Measurements from ENCODE around the gene ASIC5.
"Not testable (repeated sequence)": the region's sequence is repeated elsewhere in the genome, so short reads cannot be mapped to it uniquely, and the experiment has no call there.

The ASIC5 gene

DNA sequence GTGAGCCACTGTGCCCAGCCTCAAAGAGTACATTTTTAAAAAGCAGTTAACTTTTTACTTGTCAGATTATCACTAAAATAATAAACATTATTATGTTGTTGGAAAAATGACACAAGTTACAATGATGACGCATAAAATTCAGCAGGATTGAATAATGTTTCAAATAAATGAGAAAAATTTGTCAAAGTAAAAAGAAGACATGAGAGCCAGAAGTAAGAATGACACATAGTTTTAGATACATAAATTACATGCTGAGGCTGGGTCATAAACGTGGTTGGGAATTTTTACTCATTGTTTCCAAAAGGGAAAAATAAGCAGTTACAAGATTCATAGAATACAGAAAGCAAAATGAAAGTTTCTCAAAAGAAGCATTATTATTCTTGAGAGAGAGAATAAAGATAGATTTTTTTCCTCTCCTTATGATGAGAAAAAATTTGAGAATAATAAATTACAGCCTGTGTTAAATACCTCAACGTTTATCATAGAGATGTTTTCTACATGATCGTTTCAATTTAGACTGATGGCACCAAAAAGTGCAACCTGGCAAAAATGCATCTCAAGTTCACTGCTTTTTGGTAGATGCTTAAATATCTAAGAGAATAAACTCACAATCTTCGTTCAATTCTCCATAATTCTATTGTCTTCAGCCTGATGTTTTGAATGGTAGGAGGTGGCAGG, 66.8 kb downstream of the ASIC5 start:
- DNase-seq, result no peak

DNA sequence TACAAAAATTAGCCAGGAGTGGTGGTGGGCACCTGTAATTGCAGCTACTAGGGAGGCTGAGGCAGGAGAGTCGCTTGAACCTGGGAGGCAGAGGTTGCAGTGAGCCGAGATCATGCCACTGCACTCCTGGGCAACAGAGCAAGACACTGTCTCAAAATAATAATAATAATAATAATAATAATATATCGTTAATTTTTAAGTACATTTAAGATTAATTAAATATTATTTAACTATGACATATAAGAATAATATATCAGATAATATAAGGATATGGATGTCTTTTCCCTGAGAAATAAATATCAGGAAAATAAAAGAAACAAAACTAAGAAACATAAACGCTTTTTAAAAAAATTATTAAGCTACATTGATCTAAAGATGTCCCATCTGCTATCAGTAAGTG, 68.5 kb downstream of the ASIC5 start:
- DNase-seq, result not testable (repeated sequence)

DNA sequence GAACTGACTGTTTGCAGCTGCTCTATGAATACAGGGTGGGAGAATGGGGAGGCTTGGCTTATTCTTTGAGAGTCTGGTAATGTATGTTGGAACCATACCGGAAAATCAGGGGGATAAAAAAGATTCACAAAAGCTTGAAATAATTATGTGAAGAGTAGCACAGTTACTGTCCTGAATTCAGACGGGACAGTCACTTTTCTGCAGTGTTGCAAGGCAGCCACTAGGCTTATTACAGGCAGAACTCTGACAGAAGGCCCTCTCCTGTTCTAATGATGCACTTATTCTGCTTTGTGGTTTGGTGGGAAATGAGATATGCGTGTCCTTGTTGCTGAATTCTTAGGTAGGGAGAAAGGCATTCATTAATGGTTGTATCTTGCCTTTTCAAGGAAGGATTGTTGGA, 70.1 kb downstream of the ASIC5 start:
- DNase-seq, result no peak

DNA sequence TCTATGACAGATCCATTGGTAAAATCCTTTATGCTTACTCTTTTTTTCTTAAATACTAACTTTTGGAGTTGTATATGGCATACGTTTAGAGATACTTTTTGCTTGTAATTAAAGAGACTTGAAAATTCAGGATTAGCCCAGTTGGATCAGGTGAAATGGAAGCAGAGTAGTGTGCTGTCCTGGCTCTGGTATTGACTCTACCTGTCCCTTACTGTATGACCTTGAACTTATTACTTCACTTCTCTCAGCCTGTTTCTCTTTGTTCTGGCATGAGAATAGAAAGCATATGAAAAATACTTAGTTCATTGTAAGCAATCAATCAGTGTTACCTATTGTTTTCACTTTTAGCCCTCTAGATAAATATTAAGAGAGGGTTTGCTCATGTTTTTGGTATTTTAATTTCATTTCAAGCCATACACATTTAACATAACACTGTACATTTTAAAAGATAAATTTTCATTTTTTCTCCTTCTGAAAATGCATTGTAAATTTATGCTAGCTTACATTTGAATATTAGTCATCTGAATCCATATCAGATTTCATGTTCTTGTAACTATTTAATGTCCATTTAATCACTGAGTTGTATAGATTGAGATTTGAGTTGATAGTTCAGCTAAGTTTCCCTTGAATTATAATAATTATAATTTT, 71.4 kb downstream of the ASIC5 start:
- no peak for DNase-seq

DNA sequence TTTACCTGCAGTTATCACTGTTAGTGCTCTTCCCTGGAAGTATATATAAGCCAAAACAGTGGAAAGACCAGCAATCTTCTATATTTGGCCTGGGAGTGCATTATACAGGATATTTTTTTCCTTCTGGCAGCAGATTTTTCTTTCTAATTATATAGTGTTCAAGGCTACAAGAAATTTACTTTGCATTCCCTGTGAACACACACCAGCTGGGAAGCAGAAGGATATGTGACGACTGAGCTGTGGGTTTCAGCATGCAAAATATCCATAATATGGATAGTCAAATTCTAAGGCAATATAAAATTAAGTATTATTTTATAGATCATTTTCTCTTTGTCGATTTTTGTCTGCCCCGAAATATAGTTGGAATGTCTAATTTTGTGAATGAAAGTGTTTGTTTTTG, 76.1 kb downstream of the ASIC5 start:
- no peak for DNase-seq

DNA sequence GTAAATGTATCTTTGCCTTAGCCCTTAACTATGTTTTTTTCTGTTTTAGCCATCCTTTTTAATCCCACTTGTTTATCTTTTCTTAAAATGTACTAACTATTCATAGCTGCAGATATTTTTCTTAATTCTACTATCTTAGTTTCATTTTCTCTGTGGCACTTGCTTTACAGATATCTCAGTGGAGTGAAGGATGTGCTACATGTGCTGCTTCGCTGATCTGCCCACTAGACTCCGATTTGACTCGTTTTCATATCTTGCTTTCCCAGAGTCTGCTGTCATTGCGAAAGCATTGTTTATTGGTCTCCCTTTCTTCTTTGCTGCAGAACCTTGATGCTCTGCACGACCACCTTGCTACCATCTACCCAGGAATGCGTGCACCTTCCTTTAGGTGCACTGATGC, 76.7 kb downstream of the ASIC5 start:
- DNase-seq, result no peak

DNA sequence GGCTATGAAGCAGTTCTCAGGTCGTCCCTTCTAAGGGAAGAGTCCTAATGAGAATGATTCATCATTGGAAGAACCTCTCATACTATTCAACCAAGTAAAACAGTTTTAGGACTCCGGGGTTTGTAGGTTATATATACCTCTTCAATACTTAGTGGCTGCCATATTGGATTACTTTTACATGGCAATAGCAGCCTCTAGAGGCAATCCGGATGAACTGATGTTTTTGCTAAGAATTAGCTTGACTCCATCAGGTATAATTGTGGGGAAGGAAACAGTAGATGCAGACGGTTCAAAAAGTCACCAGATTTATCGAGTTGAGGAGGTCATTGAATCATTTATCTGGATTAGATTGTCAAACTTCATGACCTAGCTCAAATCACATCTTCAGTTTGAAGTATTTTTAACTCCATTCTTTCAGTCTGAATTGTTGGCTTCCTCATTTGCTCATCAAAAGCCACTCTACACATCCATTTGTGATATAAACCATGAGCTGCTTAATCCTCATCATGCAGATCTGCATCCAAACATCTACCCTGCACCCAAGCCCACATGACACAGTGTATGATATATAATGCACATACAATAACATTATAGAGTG, 78.9 kb downstream of the ASIC5 start:
- peak; percentile 53 for DNase-seq

DNA sequence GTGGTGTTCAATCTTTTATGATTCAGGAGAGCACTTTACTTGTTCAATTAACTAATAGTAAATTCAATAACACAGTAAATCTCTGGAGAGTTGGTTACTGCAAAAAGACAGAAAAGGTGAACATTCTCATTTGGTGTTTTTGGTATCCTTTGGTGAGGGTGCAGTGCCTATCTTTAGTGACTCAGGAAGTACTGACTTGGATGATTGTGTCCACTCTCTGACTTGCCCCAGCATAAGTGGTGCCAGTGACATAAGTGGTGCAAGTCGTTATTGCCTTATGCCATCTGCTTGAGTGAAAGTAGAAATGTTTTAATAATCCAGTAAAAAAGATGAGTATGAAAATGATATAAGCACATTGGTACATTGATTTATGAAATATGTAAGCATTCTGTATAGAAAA, 80.2 kb downstream of the ASIC5 start:
- no peak for DNase-seq

DNA sequence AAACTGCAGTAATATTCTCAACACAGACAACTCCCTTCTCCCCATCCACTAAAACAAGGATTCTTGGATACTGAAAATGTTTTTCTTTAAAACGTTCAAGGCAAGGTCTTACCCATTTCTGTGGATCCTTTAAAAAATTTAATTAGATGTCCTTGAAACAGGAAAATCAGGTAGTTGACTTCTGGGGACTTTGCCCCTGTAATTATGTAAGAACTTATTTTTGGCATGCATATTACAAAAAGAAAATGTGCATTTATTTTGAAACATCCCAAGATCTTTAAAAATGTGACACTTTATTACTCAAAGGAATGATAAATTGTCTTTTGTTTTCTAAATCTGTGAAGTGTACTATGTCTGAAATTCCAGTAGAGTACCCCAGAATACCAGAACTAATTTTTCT, 81.4 kb downstream of the ASIC5 start:
- no peak for DNase-seq

DNA sequence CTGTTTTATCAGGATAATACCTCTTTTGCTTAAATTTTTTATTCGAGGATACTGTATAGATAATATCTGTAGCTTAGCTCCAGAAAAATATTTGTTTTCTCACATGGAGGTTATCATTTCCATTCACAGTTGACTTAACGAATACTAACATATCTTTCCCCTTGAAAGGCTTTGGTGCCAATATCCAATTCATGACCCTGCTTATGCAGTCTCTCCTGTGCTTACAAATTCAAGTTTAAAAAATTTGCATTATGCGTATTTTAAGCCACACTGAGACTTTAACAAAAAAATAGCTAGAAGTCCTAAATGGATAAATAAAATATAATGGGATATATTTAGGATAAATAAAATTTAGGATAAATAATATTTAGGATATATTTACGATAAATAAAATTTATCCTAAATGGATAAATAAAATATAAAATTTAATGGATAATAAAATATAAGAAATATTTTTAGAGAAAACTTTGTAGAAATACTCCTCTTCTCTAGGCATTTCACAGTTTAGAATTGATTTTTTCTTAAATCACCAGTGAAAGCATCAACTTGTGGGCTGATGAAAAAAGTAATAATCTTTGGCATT, 84.7 kb downstream of the ASIC5 start:
- no peak for DNase-seq

DNA sequence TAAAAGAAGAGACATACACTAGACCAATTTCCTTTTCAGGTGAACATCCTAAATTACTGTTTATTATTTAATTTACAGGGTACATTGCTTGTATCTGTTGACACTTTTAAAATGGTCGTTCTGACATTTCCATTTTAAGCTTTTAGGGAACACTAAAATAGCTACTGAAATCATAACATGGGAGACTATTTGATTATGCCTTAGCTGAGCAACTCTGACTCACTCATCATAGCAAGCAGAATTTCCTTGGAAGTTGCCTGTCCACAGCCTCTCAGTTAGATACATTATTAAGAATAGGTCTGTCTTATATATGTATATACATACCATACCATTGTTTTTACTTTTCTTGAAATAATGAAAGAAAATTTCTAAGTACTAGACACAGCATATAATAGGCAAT, 85.3 kb downstream of the ASIC5 start:
- DNase-seq, result no peak
